PC-3 (cell line): Measurements from ENCODE around the gene VAT1L.

ENCODE experiments used
- CTCF ChIP-seq: fragments of 300-600 bp; sonication (generic); conservative IDR thresholded peaks from 2 replicates; pipeline ENCODE4 v1.5.1; 2017; ENCODE audit warnings: antibody characterized with exemption, low read depth, mild to moderate bottlenecking, low read length
- EZH2 ChIP-seq: fragments of 300-600 bp; sonication (generic); IDR thresholded peaks from one replicate; pipeline ENCODE4 v1.6.1; 2017; ENCODE audit warnings: antibody characterized with exemption, mild to moderate bottlenecking, low read length; ENCODE audit not compliant: unreplicated experiment
- EZH2phosphoT487 ChIP-seq: fragments of 300-600 bp; sonication (generic); IDR thresholded peaks from 2 replicates; pipeline ENCODE4 v1.6.1; 2018; ENCODE audit warnings: mild to moderate bottlenecking, antibody characterized with exemption, low read length, borderline replicate concordance

DNA sequence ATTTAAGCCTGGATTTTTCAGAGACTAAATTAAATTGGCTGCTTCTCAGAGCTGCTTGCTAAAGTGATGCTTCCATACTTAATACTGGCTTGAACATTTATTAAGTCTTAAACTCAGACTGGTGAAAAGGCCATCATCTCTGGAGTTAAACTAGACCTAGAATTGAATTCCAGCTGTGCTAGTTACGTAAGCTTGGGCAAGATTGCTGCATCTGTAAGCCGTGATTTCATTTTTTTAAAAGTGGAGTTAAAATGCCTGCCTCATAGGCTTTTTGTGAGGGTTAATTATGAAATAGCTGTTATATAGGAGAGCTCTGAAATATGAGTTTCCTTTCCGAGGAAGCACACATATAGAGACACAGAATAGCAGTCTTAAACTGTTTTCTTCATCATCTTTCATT is 84.7 kb downstream of the VAT1L start:
- TF ChIP-seq CTCF, result no peak
- no peak for TF ChIP-seq EZH2phosphoT487
- no peak for TF ChIP-seq EZH2
